Activated CD8-positive, alpha-beta memory T cell treated with anti-CD3 and anti-CD28 coated beads, Interleukin-2, amount 10 ng/mL, durations not matched to agents 7 days and 5 days (primary cell): ENCODE data around the gene FKBP8. TPM values are rescaled to one million over a fixed set of nuclear protein-coding genes. Genes with fewer than 3 reads are reported as not detected.

ENCODE experiments used
- ATAC-seq: fragments of 150-1000 bp; cut with Tn5 transposase; one replicate; pipeline ENCODE4 v1.10.0; 2021; ENCODE audit warnings: moderate library complexity
- CTCF ChIA-PET: fragments of 350-600 bp; sonication (Branson Sonifier 250); formaldehyde crosslinking; loops from one replicate; lab custom pipeline; 2021; ENCODE audit warnings: antibody characterized with exemption; lab: Charles Lee
- DNase-seq: peaks from one replicate; pipeline ENCODE4 v3.0.0-alpha.2; 2020
- H3K27ac Mint-ChIP-seq: one replicate; pipeline ENCODE4 v1.8.0; 2021; ENCODE audit warnings: mild to moderate bottlenecking, mixed read lengths
- H3K27me3 Mint-ChIP-seq: one replicate; pipeline ENCODE4 v1.8.0; 2021; ENCODE audit warnings: mixed read lengths
- H3K36me3 Mint-ChIP-seq: one replicate; pipeline ENCODE4 v1.8.0; 2021; ENCODE audit warnings: mild to moderate bottlenecking, mixed read lengths
- H3K4me1 Mint-ChIP-seq: one replicate; pipeline ENCODE4 v1.8.0; 2021; ENCODE audit warnings: mixed read lengths
- H3K4me3 Mint-ChIP-seq: one replicate; pipeline ENCODE4 v1.8.0; 2021; ENCODE audit warnings: mild to moderate bottlenecking, moderate library complexity, mixed read lengths
- H3K9me3 Mint-ChIP-seq: one replicate; pipeline ENCODE4 v1.8.0; 2022; ENCODE audit warnings: low read depth, mixed read lengths
- total RNA-seq, 2 experiments: library from RNA; stranded (reverse); gene quantifications; one replicate each; pipeline ENCODE4 v1.2.3, GENCODE V29; 2021

The FKBP8 gene
- total RNA-seq, 2 experiments from 2014 or later = 220 to 286 TPM

- no peak overlapping the region for H3K4me3 Mint-ChIP-seq
- DNase-seq (no peak), ATAC-seq (no peak)
- no peaks in the 10 kb centered on the region for H3K9me3 Mint-ChIP-seq
- peak overlapping the region; percentile 59 for H3K27ac Mint-ChIP-seq
- peaks cover 61% of the 10 kb centered on the region for H3K4me1 Mint-ChIP-seq
- no peaks in the 10 kb centered on the region for H3K27me3 Mint-ChIP-seq
- CTCF ChIA-PET = interaction anchor here (1.1 to 7.3 kb wide), 4 partner anchors 11 to 27 kb away, joined by 3 to 69 read pairs (median 4); no protein-coding TSS in a partner anchor
- no peaks in the 10 kb centered on the region for H3K36me3 Mint-ChIP-seq
Observed at GRCh38 chr19:18491995-18492953, 51.1 kb downstream of the FKBP8 start.

- no peaks in the 10 kb centered on the region for H3K27me3 Mint-ChIP-seq
- ATAC-seq (no peak), DNase-seq (no peak)
- CTCF ChIA-PET = interaction anchor here (1.0 to 1.9 kb wide), 5 partner anchors 10 to 97 kb away, joined by 3 to 6 read pairs (median 4); partner anchors contain the start of gene REX1BD
- H3K9me3 Mint-ChIP-seq = no peaks in the 10 kb centered on the region
- no peaks in the 10 kb centered on the region for H3K36me3 Mint-ChIP-seq
- H3K27ac Mint-ChIP-seq = no peak overlapping the region
- peaks cover 61% of the 10 kb centered on the region for H3K4me1 Mint-ChIP-seq
- H3K4me3 Mint-ChIP-seq = no peak overlapping the region
Observed at GRCh38 chr19:18490728-18491127, 52.6 kb downstream of the FKBP8 start.

DNA sequence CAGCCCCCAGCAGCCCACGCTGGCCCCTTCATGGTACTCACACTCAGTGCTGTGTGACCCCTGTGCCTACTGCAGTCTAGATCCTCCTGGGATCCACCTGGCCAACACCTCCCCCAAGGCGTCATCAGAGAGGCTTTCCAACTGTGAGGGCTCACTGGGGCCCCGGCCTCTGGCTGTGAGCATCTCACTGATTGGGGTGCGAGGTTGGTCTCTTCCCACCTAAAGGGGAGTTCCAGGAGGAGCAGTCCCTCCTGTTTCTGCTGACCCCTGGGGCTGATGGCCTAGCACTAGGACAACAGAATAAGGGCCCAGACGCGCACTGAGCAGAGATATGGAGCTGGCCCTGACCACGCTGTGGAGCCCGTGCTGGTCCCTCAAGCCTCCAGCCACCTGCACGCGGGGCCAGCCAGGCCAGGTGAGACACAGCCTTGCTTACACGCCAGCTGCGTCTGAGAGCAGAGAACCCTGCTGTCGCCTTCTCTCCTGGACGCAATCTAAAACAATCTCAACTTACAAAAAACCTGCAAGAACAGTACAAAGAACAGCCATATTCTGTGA, 53.7 kb downstream of the FKBP8 start:
- no peaks in the 10 kb centered on the region for H3K27me3 Mint-ChIP-seq
- ATAC-seq (no peak), DNase-seq (no peak)
- H3K4me3 Mint-ChIP-seq = no peak overlapping the region
- no peaks in the 10 kb centered on the region for H3K36me3 Mint-ChIP-seq
- peaks cover 59% of the 10 kb centered on the region for H3K4me1 Mint-ChIP-seq
- H3K27ac Mint-ChIP-seq = no peak overlapping the region
- H3K9me3 Mint-ChIP-seq = no peaks in the 10 kb centered on the region
- CTCF ChIA-PET = interaction anchor here (1.4 to 1.9 kb wide), 3 partner anchors 12 to 31 kb away, joined by 3 to 6 read pairs (median 4); no protein-coding TSS in a partner anchor

DNA sequence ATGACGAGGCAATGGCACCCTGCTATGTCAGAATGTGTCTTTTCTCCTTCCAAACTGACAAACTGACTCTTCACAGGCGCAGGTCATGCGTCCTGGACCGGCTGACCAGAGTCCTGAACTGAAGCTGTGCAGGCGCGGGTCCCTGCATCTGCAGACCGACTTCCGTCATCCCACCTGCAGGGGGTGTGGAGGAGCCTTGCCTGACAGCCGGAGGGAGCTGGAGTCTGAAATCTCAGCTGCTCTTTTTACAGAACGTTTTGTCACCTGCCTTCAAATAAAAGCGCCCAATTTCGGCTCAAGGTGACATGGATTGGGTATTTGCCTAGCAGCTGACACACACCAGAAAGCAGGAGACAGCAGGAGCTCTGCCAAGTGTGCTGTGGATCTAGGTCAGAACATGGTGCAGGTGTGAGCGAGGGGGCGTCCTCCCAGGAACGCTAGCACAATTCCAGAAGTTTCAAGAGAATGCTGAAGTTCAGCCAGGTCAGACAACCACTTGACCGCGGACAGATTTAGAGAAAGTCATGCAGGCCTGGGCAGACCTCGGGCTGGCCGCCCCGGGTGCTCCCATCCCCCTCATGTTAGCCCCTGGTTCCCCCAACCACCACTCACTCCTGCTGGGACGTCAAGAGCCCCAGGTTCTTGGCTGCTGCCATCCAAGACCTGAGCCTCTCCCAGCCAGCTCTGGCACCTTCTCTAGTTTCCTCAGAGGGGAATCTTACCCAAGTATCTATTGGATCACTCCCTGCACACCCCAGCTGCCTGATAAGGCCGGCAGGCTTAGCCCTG, 54.3 kb downstream of the FKBP8 start:
- no peak overlapping the region for H3K4me3 Mint-ChIP-seq

DNA sequence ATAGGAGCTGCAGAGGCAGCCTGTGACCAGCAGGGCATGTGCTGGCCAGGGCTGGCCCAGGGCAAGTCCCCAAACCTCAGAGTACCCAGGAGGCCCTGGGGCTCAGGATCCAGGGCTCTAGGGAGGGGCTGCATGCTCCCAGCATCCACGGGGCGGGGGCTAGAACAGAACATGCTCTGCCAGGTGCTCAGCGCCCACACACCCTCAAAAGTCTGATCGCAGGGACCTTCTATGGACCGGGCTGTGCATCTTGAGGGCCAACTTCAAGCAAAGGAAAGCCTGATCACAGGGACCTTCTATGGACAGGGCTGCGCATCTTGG, 55.0 kb downstream of the FKBP8 start:
- no peaks in the 10 kb centered on the region for H3K36me3 Mint-ChIP-seq
- no peak overlapping the region for H3K27ac Mint-ChIP-seq
- H3K27me3 Mint-ChIP-seq = no peaks in the 10 kb centered on the region
- no peaks in the 10 kb centered on the region for H3K9me3 Mint-ChIP-seq
- peaks cover 56% of the 10 kb centered on the region for H3K4me1 Mint-ChIP-seq
- CTCF ChIA-PET = interaction anchor here (1.0 to 2.4 kb wide), 4 partner anchors 11 to 32 kb away, joined by 3 to 11 read pairs (median 4); partner anchors contain the start of gene ELL
- no peak overlapping the region for H3K4me3 Mint-ChIP-seq
- no peak for ATAC-seq
- DNase-seq = no peak

More for the DNA sequence above, 54.3 kb downstream of the FKBP8 start:
- CTCF ChIA-PET = interaction anchor here (0.6 to 1.4 kb wide), 4 partner anchors 8 to 13 kb away, joined by 3 to 6 read pairs (median 3); no protein-coding TSS in a partner anchor
- no peak for DNase-seq
- no peak for ATAC-seq
- no peaks in the 10 kb centered on the region for H3K36me3 Mint-ChIP-seq
- H3K27me3 Mint-ChIP-seq = no peaks in the 10 kb centered on the region
- H3K4me1 Mint-ChIP-seq = peaks cover 56% of the 10 kb centered on the region
- H3K27ac Mint-ChIP-seq = no peak overlapping the region
- no peaks in the 10 kb centered on the region for H3K9me3 Mint-ChIP-seq

- ATAC-seq = no peak
- Mint-ChIP-seq H3K27me3 (no peaks in the 10 kb centered on the region), H3K9me3 (no peaks in the 10 kb centered on the region), H3K4me1 (peaks cover 61% of the 10 kb centered on the region), H3K4me3 (no peak overlapping the region), H3K36me3 (no peaks in the 10 kb centered on the region), H3K27ac (no peak overlapping the region)
- CTCF ChIA-PET = interaction anchor here (1.1 to 2.6 kb wide), 5 partner anchors 12 to 37 kb away, joined by 3 to 11 read pairs (median 5); partner anchors contain the start of gene ELL
- DNase-seq = no peak
Observed at GRCh38 chr19:18487576-18488402, 55.6 kb downstream of the FKBP8 start.

DNA sequence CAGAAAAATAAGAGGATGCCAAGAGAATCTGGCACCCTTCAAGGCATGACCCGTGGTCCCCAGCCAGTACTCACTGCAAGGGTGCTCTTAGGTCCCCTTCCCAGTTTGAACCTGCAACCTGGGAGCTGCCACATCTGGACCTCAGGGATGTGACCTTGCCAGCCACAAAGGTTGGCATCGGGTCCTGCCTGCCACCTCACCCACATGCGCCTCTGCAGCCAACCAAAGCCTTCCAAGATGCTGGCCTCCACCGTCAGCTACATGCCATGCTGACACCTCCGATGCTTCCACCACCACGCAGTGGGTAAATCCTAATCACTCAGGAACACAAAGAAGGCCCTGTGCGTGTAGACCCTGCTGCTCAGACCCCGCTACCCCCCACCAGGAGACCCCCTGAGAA, 56.6 kb downstream of the FKBP8 start:
- H3K27me3 Mint-ChIP-seq = no peaks in the 10 kb centered on the region
- H3K4me3 Mint-ChIP-seq = no peak overlapping the region
- CTCF ChIA-PET = interaction anchor here (1.0 to 2.6 kb wide), 7 partner anchors 9 to 36 kb away, joined by 3 to 11 read pairs (median 5); partner anchors contain the start of gene ELL
- no peaks in the 10 kb centered on the region for H3K9me3 Mint-ChIP-seq
- no peak for ATAC-seq
- DNase-seq = no peak
- no peaks in the 10 kb centered on the region for H3K36me3 Mint-ChIP-seq
- H3K4me1 Mint-ChIP-seq = peaks cover 65% of the 10 kb centered on the region
- peak overlapping the region; percentile 73 for H3K27ac Mint-ChIP-seq

DNA sequence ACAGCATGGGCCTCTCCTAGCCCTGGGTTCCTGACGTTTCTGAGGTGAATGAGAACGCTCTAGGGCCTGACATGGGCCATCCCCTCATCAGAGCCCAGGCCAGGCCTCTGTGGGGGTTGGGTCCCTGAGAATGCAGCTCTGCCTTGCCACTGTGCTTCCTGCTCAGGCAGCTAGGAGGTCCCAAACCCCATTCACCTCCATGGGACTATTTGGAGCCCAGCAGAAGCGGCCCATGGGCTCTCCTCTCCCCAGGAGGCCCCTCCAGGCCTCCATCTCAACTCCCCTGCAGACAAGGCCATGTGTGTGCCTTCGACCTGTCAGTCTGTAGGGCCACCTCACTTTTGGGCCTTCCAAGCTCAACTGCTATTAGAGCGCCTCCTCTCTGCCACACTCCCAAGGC, 58.4 kb downstream of the FKBP8 start:
- Mint-ChIP-seq H3K4me3 (no peak overlapping the region), H3K9me3 (no peaks in the 10 kb centered on the region), H3K4me1 (peaks cover 74% of the 10 kb centered on the region), H3K27ac (peak overlapping the region; percentile 33), H3K36me3 (no peaks in the 10 kb centered on the region), H3K27me3 (no peaks in the 10 kb centered on the region)
- no peak for ATAC-seq
- CTCF ChIA-PET = interaction anchor here (0.8 to 2.6 kb wide), 10 partner anchors 9 to 59 kb away, joined by 3 to 11 read pairs (median 3); partner anchors contain the start of gene FKBP8
- DNase-seq = no peak

- H3K27me3 Mint-ChIP-seq = no peaks in the 10 kb centered on the region
- H3K36me3 Mint-ChIP-seq = no peaks in the 10 kb centered on the region
- H3K9me3 Mint-ChIP-seq = no peaks in the 10 kb centered on the region
- DNase-seq = no peak
- H3K4me3 Mint-ChIP-seq = no peak overlapping the region
- H3K4me1 Mint-ChIP-seq = peaks cover 88% of the 10 kb centered on the region
- CTCF ChIA-PET = interaction anchor here (0.7 to 2.2 kb wide), 7 partner anchors 13 to 106 kb away, joined by 3 to 11 read pairs (median 5); partner anchors contain the start of gene REX1BD
- H3K27ac Mint-ChIP-seq = no peak overlapping the region
- ATAC-seq = no peak
Observed at GRCh38 chr19:18483119-18483890, 60.1 kb downstream of the FKBP8 start.
